Measurements from ENCODE around the gene BMP7.

The BMP7 gene

DNA sequence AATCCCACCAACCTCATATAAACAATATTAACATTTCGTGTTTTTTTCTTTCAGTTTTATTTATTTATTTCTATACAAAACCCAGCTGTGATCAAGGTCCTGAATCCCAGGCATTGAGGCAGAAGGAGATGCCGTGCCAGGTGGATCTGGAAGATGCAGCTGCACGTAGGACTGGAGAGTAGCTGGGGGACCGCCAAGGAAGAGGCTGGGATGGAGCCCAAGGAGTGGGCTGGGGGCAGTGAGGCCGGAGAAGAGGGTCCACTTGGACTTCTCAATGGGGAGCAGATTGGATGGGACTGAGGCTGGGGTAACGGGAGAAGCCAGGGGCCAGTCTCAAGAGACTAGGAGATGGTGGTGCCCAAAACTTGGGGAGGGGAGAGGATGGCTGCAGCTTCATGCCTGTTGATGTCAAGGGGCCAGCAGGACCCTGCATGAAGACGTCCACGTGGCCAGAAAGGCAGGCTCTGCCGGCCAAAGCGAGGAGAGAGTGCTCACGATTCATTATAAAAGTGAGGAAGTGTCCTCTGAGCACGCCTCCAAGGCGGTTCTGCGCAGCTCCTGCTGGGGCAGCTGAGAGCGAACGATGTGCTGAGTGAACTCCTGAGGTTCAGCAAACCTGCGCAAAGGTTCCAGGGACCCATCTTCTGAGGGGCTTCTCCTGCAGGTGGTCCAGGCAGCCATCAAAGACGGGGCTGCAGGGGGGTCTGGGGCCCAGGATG, 110.3 kb downstream of the BMP7 start:
- H3K4me3 ChIP-seq (ENCODE audit: low read depth, low read length), result no peak overlapping the region
- DNase-seq (ENCODE audit: low read depth), result no peak
- TF ChIP-seq, protein P1, sequence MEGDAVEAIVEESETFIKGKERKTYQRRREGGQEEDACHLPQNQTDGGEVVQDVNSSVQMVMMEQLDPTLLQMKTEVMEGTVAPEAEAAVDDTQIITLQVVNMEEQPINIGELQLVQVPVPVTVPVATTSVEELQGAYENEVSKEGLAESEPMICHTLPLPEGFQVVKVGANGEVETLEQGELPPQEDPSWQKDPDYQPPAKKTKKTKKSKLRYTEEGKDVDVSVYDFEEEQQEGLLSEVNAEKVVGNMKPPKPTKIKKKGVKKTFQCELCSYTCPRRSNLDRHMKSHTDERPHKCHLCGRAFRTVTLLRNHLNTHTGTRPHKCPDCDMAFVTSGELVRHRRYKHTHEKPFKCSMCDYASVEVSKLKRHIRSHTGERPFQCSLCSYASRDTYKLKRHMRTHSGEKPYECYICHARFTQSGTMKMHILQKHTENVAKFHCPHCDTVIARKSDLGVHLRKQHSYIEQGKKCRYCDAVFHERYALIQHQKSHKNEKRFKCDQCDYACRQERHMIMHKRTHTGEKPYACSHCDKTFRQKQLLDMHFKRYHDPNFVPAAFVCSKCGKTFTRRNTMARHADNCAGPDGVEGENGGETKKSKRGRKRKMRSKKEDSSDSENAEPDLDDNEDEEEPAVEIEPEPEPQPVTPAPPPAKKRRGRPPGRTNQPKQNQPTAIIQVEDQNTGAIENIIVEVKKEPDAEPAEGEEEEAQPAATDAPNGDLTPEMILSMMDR (IDR thresholded peaks at IDR 0.05; ENCODE audit: low read depth, low read length, missing control alignments), result no peak

DNA sequence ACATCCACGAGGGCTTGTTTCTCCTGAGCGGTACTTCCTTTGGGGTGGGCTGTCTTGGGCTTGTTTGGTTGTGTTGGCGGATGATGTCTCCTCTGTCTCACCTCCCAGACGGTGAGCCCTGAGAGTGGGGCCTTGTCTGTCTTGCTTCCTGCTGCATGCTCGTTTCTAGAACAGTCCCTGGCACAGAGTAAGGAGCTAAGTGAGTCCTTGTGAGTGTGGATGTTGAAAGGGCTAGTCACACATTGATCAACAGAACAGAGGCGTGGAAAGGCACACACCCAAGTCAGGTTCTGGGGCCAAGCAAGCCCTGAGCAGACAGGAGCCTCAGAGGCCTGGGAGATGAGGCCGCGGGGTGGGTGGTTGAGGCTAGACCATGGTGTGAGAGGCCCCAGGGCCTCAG, 111.0 kb downstream of the BMP7 start:
- TF ChIP-seq, protein P1 (IDR thresholded peaks at IDR 0.05; ENCODE audit: low read depth, low read length, missing control alignments), result no peak
- no peak for DNase-seq (ENCODE audit: low read depth)
- no peak overlapping the region for H3K4me3 ChIP-seq (ENCODE audit: low read depth, low read length)

DNA sequence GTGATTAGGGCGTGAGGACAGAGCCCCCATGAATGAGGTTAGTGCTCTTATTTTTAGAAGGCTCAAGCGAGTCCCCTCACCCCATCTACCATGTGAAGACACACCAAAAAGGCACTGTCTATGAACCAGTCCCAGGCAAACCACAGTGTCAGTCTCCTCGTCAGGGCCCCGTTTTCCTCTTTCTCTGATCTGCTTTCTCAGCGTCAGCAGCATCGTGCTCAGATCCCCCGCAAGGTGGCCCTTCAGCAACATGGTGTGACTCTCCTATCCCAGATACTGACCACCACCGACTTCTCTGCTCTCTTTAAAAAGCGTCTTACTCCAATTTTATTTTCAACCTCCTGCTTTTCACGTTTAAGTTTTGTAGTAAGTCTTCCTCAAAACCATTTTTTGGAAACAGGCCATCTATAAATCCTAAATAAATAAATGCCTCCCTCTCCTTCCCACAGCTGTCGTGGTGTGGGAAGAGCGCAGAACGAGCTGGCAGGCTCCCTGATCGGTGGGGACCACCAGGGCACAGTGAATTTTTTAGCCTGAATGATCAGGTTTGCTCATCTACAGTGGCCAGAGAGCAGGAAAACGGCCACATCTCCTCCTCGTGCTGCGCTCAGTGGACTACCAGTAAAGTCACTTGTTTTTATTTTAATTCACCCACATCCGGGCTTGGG, 113.1 kb downstream of the BMP7 start:
- no peak overlapping the region for H3K4me3 ChIP-seq (ENCODE audit: low read depth, low read length)

GRCh38 chr20:57152557-57152956, 113.9 kb downstream of the BMP7 start:
- TF ChIP-seq, protein P1 (IDR thresholded peaks at IDR 0.05; ENCODE audit: low read depth, low read length, missing control alignments), result no peak
- no peak for DNase-seq (ENCODE audit: low read depth)
- H3K4me3 ChIP-seq (ENCODE audit: low read depth, low read length), result no peak overlapping the region

More for the DNA sequence above, 113.1 kb downstream of the BMP7 start:
- no peak for DNase-seq (ENCODE audit: low read depth)
- TF ChIP-seq, protein P1 (IDR thresholded peaks at IDR 0.05; ENCODE audit: low read depth, low read length, missing control alignments), result no peak

DNA sequence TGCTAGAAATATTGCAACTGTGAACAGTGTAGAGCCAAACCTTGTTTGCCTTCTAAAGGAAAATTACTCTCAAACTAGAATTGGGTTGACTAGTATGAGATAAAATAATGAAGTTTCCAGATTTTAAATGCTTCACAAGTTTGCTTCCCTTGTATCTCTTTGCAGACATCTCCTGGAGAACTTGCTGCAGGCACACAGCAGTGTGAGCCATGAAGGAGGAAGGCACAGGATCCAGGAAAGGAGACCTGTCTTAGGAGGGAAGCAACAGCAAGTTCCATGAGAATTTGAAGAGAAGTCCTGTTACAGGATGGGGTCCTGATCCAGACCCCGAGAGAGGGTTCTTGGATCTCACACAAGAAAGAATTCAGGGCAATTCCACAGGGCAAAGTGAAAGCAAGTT, 115.9 kb downstream of the BMP7 start:
- TF ChIP-seq, protein P1 (IDR thresholded peaks at IDR 0.05; ENCODE audit: low read depth, low read length, missing control alignments), result no peak
- no peak overlapping the region for H3K4me3 ChIP-seq (ENCODE audit: low read depth, low read length)
- no peak for DNase-seq (ENCODE audit: low read depth)

GRCh38 chr20:57148263-57148662, 118.2 kb downstream of the BMP7 start:
- TF ChIP-seq, protein P1 (IDR thresholded peaks at IDR 0.05; ENCODE audit: low read depth, low read length, missing control alignments), result no peak
- no peak for DNase-seq (ENCODE audit: low read depth)

More at GRCh38 chr20:57148263-57148662, 118.2 kb downstream of the BMP7 start:
- no peak overlapping the region for H3K4me3 ChIP-seq (ENCODE audit: low read depth, low read length)
